HG03439 (cell line): Measurements from ENCODE around the gene ATP2A3.

Experiments
- ATAC-seq: cut with Tn5 transposase; IDR thresholded peaks from one replicate; pipeline ENCODE4 v1.9.1; 2021; ENCODE audit warnings: mild to moderate bottlenecking, moderate library complexity; ENCODE audit not compliant: unreplicated experiment

Gene ATP2A3

GRCh38 chr17:3875317-3875716 lies 88.9 kb downstream of the ATP2A3 start:
- ATAC-seq = no peak
